Kidney tubule cell (primary cell): ENCODE data around the gene PI4K2B.
A peak's percentile ranks its signal among the peaks of the same experiment; 100 is the strongest.
"Not testable (repeated sequence)": the region's sequence is repeated elsewhere in the genome, so short reads cannot be mapped to it uniquely, and the experiment has no call there.

Experiments
- DNase-seq: peaks from one replicate; pipeline ENCODE4 v3.0.0-alpha.2; 2018; ENCODE audit warnings: low spot score

PI4K2B gene

GRCh38 chr4:25233737-25234389 lies at the start of gene PI4K2B:
Gene PI4K2B (plus strand): TSS chr4:25234033. CDS start chr4:25234164, 131 bp downstream.
- DNase-seq: peak; percentile 93

GRCh38 chr4:25184056-25184455 lies 49.8 kb upstream of the PI4K2B start:
- no peak for DNase-seq

DNA sequence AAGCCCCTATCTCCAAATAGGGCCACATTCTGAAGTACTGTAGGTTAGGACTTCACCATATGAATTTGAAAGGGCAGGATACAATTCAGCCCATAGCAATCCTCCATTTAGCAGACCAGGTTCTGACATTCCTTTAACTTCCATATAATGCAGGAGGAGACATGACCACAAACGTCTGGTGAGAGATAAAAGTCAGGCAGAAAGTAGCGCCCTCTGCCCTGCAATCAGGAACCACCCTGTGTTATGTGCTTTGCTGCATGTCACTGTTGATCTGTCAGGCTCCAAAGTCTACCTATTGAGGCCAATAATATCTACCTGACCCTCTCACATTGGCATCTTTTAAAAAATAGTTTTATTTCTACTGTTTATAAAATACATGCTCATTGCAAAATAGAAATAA lies 43.4 kb upstream of the PI4K2B start:
- no peak for DNase-seq

GRCh38 chr4:25198713-25199112 lies 35.1 kb upstream of the PI4K2B start:
- no peak for DNase-seq

DNA sequence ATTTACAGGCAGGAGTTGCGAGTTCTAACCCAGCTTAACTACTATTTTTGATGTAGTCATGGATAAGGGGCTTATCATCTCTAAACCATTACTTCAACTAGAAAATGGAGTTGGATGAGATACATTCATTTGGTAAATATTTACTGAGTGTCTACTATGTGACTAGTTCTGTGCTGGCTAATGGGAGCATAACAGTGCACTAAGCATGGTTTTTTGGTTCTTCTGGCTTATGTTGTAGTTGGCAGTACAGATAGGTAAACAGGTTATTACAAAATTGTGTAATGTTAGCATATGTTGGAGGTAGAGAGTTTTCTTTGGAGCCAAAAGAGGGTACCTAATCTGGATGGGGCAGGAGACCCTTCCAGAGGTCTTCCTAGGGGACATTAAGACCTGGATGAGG lies 25.8 kb upstream of the PI4K2B start:
- DNase-seq: no peak

DNA sequence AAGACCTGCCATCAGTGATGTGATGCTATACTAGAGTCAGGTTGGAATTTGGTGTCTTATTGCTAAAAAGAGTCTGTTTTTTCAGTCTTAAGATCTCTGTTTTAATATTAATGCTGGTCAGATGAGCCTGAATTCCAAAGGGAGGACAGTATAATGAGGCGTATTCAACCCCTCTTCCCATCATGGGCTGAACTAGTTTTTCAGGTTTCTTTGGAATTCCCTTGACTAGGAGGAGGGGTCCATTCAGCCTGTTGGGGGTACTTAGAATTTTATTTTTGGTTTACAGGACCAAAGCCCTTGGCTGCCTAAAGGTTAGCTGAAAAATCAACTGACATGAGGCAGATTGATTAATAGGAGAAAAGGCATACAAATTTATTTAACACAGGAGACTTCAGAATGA lies 24.1 kb upstream of the PI4K2B start:
- no peak for DNase-seq

DNA sequence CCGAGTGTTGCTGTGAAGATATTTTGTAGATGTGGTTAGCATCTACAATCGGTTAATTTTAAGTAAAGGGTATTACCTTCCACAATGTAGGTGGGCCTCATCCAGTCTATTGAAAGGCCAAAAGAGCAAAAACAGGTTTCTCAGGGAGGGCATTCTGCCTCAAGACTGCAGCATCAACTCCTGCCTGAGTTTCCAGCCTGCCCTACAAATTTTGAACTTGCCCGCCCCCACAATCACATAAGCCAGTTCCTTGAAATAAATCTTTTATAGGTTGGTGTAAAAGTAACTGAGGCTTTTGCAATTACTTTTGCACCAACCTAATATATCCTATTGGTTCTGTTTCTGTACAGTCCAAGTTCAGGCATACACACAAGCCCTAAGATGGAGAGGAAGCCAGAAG lies 22.1 kb upstream of the PI4K2B start:
- DNase-seq: no peak

DNA sequence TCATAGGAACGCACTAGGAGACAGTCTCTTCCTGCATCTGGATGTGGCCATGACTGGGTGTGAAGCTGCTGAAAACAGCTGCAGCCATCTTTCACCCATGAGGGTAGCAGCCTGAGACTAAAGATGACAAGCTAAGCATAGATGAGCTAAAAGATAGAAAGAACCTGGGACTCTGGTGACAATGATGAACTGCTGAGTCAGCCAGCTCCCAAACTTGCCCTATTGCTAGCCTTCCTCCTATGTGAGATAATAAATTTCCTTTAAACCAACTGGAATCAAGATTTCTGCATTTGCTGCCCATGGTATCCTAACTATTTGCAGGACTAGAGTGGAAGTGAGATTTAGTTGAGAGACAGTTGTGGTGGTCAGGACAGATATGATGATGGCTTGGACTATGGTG lies 21.0 kb upstream of the PI4K2B start:
- DNase-seq: no peak

GRCh38 chr4:25213347-25213979 lies 20.4 kb upstream of the PI4K2B start:
- DNase-seq: no peak

GRCh38 chr4:25214750-25215149 lies 19.1 kb upstream of the PI4K2B start:
- DNase-seq: not testable (repeated sequence)

DNA sequence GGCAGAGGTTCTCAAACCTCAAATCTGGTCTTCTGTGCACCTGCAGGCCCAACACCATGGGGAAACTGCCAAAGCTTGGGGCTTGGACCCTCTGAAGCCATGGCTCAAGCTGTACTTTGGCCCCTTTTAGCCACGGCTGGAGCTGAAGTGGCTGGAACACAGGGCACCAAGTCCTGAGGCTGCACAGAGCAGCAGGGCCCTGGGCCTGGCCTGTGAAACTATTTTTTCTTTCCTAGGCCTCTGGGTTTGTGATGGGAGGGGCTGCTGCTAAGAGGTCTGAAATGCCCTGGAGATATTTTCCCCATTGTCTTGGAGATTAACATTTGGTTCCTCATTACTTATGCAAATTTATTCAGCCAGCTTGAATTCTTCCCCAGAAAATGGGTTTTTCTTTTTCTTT lies 18.3 kb upstream of the PI4K2B start:
- no peak for DNase-seq

DNA sequence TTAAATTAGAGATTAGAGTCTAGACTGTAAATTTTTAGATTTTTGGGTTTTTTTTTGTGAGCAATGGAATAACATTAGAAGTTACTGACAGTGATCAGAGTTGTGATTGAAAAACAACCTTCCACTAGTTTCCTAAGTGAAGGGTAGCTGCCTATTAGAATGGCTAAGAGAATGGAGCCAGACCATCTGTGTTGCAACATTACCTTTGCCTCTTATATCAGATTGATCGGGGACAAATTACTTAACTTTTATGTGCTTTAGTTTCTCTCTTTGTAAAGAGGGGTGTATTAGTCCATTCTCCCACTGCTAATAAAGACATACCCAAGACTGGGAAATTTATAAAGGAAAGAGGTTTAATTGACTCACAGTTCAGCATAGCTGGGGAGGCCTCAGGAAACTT lies 12.5 kb upstream of the PI4K2B start:
- no peak for DNase-seq

- DNase-seq: peak; percentile 56
Observed at GRCh38 chr4:25223802-25224375, 9.9 kb upstream of the PI4K2B start.

GRCh38 chr4:25229804-25230203 lies 4.0 kb upstream of the PI4K2B start:
- DNase-seq: no peak

GRCh38 chr4:25233194-25233593 lies 639 bp upstream of the PI4K2B start:
- DNase-seq: no peak

DNA sequence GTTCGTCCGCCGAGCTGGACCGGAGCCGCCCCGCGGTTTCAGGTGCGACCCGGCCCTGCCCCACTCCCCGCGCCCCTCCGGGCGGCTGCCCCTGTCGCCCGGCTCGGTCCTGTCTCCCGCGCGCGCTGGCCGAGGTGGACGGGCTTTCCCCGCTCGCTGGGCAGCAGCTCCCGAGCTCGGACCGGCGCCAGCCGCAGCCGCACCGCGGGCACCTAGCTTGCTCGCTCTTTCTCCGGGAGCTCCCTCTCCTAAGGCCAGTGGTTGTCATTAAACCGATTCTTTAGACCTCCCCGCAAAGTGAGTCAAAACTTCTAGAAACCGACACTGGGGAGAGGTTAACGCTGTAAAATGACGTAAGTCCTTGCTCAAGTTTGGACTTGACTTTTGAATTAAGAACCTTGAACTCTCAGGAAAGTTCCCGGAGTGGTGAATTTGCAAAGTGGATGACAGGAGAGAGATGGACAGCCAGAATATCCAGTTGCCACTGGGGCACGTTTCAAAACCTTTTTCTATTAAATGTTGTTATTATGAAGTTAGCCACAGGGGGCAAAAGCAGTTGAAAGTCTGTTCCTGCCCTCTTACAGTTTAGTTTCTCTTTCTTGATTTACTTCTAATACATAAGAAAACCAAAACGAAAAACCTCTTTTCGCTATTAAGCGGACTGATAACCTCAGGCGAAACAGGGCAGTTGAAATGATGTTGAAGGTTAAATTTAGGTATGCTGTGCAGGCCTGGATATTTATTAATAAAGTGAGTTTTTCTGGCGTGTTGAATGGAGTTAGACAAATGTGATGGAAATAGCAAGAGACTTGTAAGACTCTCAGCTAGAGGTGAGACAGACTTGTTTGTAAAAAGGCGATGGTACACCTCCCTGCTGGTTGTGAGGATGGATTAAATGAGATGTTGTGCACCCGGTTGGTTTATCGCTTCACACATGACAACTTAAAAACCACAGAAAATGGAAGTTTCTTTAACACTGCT lies 847 bp downstream of the PI4K2B start:
- peak; percentile 88 for DNase-seq

DNA sequence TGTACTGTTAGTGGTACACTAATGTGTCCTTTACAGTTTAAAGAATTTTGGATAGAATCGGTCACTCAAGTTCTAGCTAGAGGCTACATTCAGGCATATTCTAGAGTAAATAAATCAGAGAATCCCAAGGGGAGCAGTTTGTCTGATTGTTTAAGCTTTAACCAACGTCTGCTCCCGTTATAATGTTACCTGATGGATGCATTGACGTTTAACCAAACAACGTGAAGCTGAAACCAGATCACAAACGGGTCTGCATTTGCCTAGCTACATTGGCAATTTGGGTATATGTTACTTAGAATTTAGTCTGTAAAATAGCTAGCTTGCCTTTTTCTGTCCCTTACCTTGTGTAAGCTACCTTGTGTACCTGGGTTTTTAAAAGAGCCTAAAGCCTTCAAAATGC lies 1.6 kb downstream of the PI4K2B start:
- no peak for DNase-seq

- DNase-seq: not testable (repeated sequence)
Observed at GRCh38 chr4:25236030-25236429, 2.2 kb downstream of the PI4K2B start.

- no peak for DNase-seq
Observed at GRCh38 chr4:25236971-25237370, 3.1 kb downstream of the PI4K2B start.

DNA sequence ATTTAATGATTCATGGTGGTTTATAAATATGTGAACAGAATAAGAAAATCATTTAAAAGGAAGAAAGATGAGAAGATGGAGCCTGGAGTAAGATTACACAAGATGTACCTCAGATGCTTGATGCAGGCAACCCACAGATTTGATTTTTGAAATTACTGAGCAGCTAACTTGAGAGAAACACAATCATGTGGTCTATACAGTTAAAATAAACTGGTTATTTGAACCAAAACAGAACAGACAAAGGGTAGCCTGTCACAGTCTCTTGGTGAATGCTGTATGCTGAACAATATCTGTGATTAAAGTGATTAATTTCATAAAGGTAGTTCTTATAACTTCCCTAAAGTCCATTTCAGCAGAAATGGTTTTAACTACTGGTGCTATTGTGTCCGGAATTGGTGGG lies 4.2 kb downstream of the PI4K2B start:
- DNase-seq: no peak

- not testable (repeated sequence) for DNase-seq
Observed at GRCh38 chr4:25239528-25239927, 5.7 kb downstream of the PI4K2B start.

GRCh38 chr4:25240754-25241210 lies 6.9 kb downstream of the PI4K2B start:
- DNase-seq: not testable (repeated sequence)
